Prostate gland (tissue), 2 donors: ENCODE measurements around the gene SUSD1. TPM values are rescaled to one million over a fixed set of nuclear protein-coding genes. Genes with fewer than 3 reads are reported as not detected.
A peak's percentile ranks its signal among the peaks of the same experiment; 100 is the strongest.

Experiments used
- DNase-seq: peaks from one replicate; pipeline ENCODE4 v3.0.0-alpha.2; 2019; ENCODE audit warnings: low spot score
- H3K27ac ChIP-seq, 2 donors: fragments of 200-600 bp; sonication (generic); 2 replicates each; pipeline ENCODE4 v1.5.1; 2017 to 2019
- H3K27me3 ChIP-seq: fragments of 200-600 bp; sonication (generic); replicated peaks from 2 replicates; pipeline ENCODE4 v1.5.1; 2019; ENCODE audit not compliant: insufficient read depth
- H3K36me3 ChIP-seq, 2 donors: fragments of 200-600 bp; sonication (generic); 1 replicate in 1 of 2; 2 replicates in 1 of 2; pipeline versions ENCODE4 v1.5.1 to v1.8.1; 2017 to 2019
- H3K4me1 ChIP-seq: fragments of 200-600 bp; sonication (generic); replicated peaks from 2 replicates; pipeline ENCODE4 v1.5.1; 2019
- H3K4me3 ChIP-seq, 2 donors: fragments of 200-600 bp; sonication (generic); 2 replicates each; pipeline ENCODE4 v1.5.1; 2017 to 2019
- H3K9me3 ChIP-seq: fragments of 200-600 bp; sonication (generic); 2 replicates; pipeline ENCODE4 v1.5.1; 2017
- CTCF ChIP-seq, 4 experiments: fragments of 200-600 bp in 2 of 4; fragments of 450-650 bp in 2 of 4; sonication (generic) in 2 of 4; IDR thresholded peaks; 1 replicate in 3 of 4; 2 replicates in 1 of 4; pipeline ENCODE4 v1.5.1; 2016 to 2019; ENCODE audit warnings: antibody characterized with exemption in 4 of 4, mild to moderate bottlenecking in 2 of 4, moderate library complexity in 2 of 4
- POLR2A ChIP-seq: fragments of 450-650 bp; IDR thresholded peaks from one replicate; pipeline ENCODE4 v1.6.1; 2016; ENCODE audit warnings: antibody characterized with exemption, mild to moderate bottlenecking
- POLR2AphosphoS5 ChIP-seq: sonication (generic); formaldehyde crosslinking; IDR thresholded peaks from one replicate; pipeline ENCODE4 v1.6.1; 2017; ENCODE audit warnings: antibody characterized with exemption
- WGBS: methylation state at CpG from one replicate; pipeline ENCODE4 v1.1.5; 2018; 5-methylcytosine and 5-hydroxymethylcytosine counted together
- intact Hi-C: fragments of 100-400 bp; cut with DNase I; formaldehyde crosslinking; loops from one replicate; pipeline ENCODE4 v1.14.2; 2022
- total RNA-seq, 2 donors: library from RNA; depleted of rRNA; stranded (reverse); fragments of >200 nt; gene quantifications; one replicate each; pipeline ENCODE4 v1.1.0, GENCODE V29; 2016

SUSD1 gene
- total RNA-seq, 2 donors from 2014 or later: 10.6 to 34.8 TPM

GRCh38 chr9:112174222-112174964, 704 bp downstream of the SUSD1 start:
- intact Hi-C loops: no loop called here
- H3K9me3 ChIP-seq: no peaks in the 10 kb centered on the region
- peaks cover 4% of the 10 kb centered on the region for H3K4me1 ChIP-seq
- H3K4me3 ChIP-seq: peak overlapping the region; percentile 71 to 77
- 5% methylated on average over 38 of the region's 42 CpGs for WGBS
- H3K36me3 ChIP-seq: no peaks in the 10 kb centered on the region
- peak; percentile 17 for DNase-seq
- peak overlapping the region; percentile 66 to 67 for H3K27ac ChIP-seq
- TF ChIP-seq POLR2AphosphoS5 (no peak), POLR2A (peak; percentile 8), CTCF (IDR thresholded peaks at IDR 0.05) (no peak)
- no peaks in the 10 kb centered on the region for H3K27me3 ChIP-seq

- 92% methylated on average over 18 of the region's 18 CpGs for WGBS
- no peak for DNase-seq
- H3K4me1 ChIP-seq: peaks cover 4% of the 10 kb centered on the region
- no peaks in the 10 kb centered on the region for H3K9me3 ChIP-seq
- TF ChIP-seq POLR2A (no peak), POLR2AphosphoS5 (no peak), CTCF (IDR thresholded peaks at IDR 0.05) (no peak)
- no peaks in the 10 kb centered on the region for H3K27me3 ChIP-seq
- H3K36me3 ChIP-seq: no peaks in the 10 kb centered on the region
- H3K27ac ChIP-seq: no peak overlapping the region
- intact Hi-C loops: no loop called here
- H3K4me3 ChIP-seq: no peak overlapping the region
These were observed 1.4 kb downstream of the SUSD1 start for GRCh38 chr9:112173489-112174221.

GRCh38 chr9:112170968-112171367, 4.1 kb downstream of the SUSD1 start:
- Histone ChIP-seq H3K27me3 (no peaks in the 10 kb centered on the region), H3K4me3 (no peak overlapping the region), H3K4me1 (peaks cover 4% of the 10 kb centered on the region), H3K9me3 (no peaks in the 10 kb centered on the region), H3K36me3 (no peaks in the 10 kb centered on the region), H3K27ac (no peak overlapping the region)
- DNase-seq: no peak
- intact Hi-C loops: no loop called here
- WGBS: 95% methylated on average over 5 of the region's 5 CpGs
- no peak for TF ChIP-seq CTCF (IDR thresholded peaks at IDR 0.05)
- TF ChIP-seq POLR2AphosphoS5: no peak
- no peak for TF ChIP-seq POLR2A

GRCh38 chr9:112170235-112170634, 4.9 kb downstream of the SUSD1 start:
- Histone ChIP-seq H3K27me3 (no peaks in the 10 kb centered on the region), H3K36me3 (no peaks in the 10 kb centered on the region), H3K4me1 (peaks cover 4% of the 10 kb centered on the region), H3K27ac (no peak overlapping the region), H3K4me3 (no peak overlapping the region), H3K9me3 (no peaks in the 10 kb centered on the region)
- no peak for DNase-seq
- 47% methylated on average over 4 of the region's 4 CpGs for WGBS
- TF ChIP-seq POLR2A (no peak), POLR2AphosphoS5 (no peak), CTCF (IDR thresholded peaks at IDR 0.05) (no peak)
- intact Hi-C loops: no loop called here
